Measurements from ENCODE around the gene SNX8. TPM values are rescaled to one million over a fixed set of nuclear protein-coding genes. Genes with fewer than 3 reads are reported as not detected.

Gene SNX8
- polyA plus RNA-seq, 2 of the 4 experiments (the other 2 are of a cell fraction) = 21.2 to 36.3 TPM

GRCh38 chr7:2272031-2272430 lies 42.2 kb downstream of the SNX8 start:
- H3K4me1 ChIP-seq = peaks cover 1% of the 10 kb centered on the region
- TF ChIP-seq POLR2A (IDR thresholded peaks at IDR 0.05; ENCODE audit: low read length) (no peak), HMGXB4 (CRISPR knock-in tag; IDR thresholded peaks at IDR 0.05; ENCODE audit: borderline replicate concordance) (no peak), CHD2 (IDR thresholded peaks at IDR 0.05; ENCODE audit: low read length, partially characterized antibody) (no peak), POLR2AphosphoS2 (conservative IDR thresholded peaks at IDR 0.05; ENCODE audit: low read length) (no peak), HEYL (CRISPR knock-in tag; IDR thresholded peaks at IDR 0.05) (no peak), NPAS2 (CRISPR knock-in tag; IDR thresholded peaks at IDR 0.05; ENCODE audit: borderline replicate concordance) (no peak), KDM5A (IDR thresholded peaks at IDR 0.05) (no peak)
- no peak for ATAC-seq
- no peak overlapping the region for H3K4me3 ChIP-seq
- no peak for FAIRE-seq
- H3K9me3 ChIP-seq = no peaks in the 10 kb centered on the region
- no peak overlapping the region for H3K4me2 ChIP-seq
- POLR2A ChIA-PET = no interaction called here
- H3K27ac ChIP-seq = no peak overlapping the region
- CTCF ChIA-PET = interaction anchor here (1.5 kb wide), 1 partner anchor 11 kb away, joined by 4 read pairs; no protein-coding TSS in a partner anchor
- 82% methylated on average over 8 of the region's 9 CpGs for WGBS (ENCODE audit: missing lambda C conversion rate)
- DNase-seq (ENCODE audit: low read depth in 1 of 2, low spot score in 1 of 2) = no peak

GRCh38 chr7:2271273-2272026 lies 42.8 kb downstream of the SNX8 start:
- 91% methylated on average over 27 of the region's 27 CpGs for WGBS (ENCODE audit: missing lambda C conversion rate)
- FAIRE-seq (no peak), ATAC-seq (no peak; a peak in 1 of 6 replicates), DNase-seq (ENCODE audit: low read depth in 1 of 2, low spot score in 1 of 2) (no peak)
- TF ChIP-seq GATA3 (IDR thresholded peaks at IDR 0.05; ENCODE audit: borderline replicate concordance) (no peak), TFCP2L1 (CRISPR knock-in tag; IDR thresholded peaks at IDR 0.05) (no peak), USF2 (IDR thresholded peaks at IDR 0.05) (no peak), CBX8 (IDR thresholded peaks at IDR 0.05) (no peak), HMGXB4 (CRISPR knock-in tag; IDR thresholded peaks at IDR 0.05; ENCODE audit: borderline replicate concordance) (no peak), REST (IDR thresholded peaks at IDR 0.05) (no peak), ZNF302 (CRISPR knock-in tag; IDR thresholded peaks at IDR 0.05) (no peak)
- no peak overlapping the region for H3K27ac ChIP-seq
- no peak overlapping the region for H3K4me3 ChIP-seq
- no peak overlapping the region for H3K4me2 ChIP-seq
- CTCF ChIA-PET = interaction anchor here (1.5 kb wide), 1 partner anchor 11 kb away, joined by 4 read pairs; no protein-coding TSS in a partner anchor
- no peaks in the 10 kb centered on the region for H3K9me3 ChIP-seq
- POLR2A ChIA-PET = no interaction called here
- H3K4me1 ChIP-seq = peaks cover 7% of the 10 kb centered on the region

- Histone ChIP-seq H3K4me2 (no peak overlapping the region), H3K9me3 (no peaks in the 10 kb centered on the region), H3K4me3 (no peak overlapping the region), H3K4me1 (peaks cover 9% of the 10 kb centered on the region), H3K27ac (no peak overlapping the region)
- 92% methylated on average over 8 of the region's 8 CpGs for WGBS (ENCODE audit: missing lambda C conversion rate)
- ChIA-PET POLR2A (no interaction called here), CTCF (no interaction called here)
- DNase-seq (ENCODE audit: low read depth in 1 of 2, low spot score in 1 of 2) = no peak
- no peak for ATAC-seq
- FAIRE-seq = no peak
- TF ChIP-seq USF2 (IDR thresholded peaks at IDR 0.05) = no peak
- TF ChIP-seq RNF2 (IDR thresholded peaks at IDR 0.05; ENCODE audit: borderline replicate concordance, low read depth) = no peak
- TF ChIP-seq PBX3 (IDR thresholded peaks at IDR 0.05) = no peak
- no peak for TF ChIP-seq CHD2 (IDR thresholded peaks at IDR 0.05; ENCODE audit: low read length, partially characterized antibody)
- no peak for TF ChIP-seq PHF8 (IDR thresholded peaks at IDR 0.05; ENCODE audit: borderline replicate concordance, low read depth)
- TF ChIP-seq E2F6 (IDR thresholded peaks at IDR 0.05; ENCODE audit: borderline replicate concordance, low read depth) = no peak
- TF ChIP-seq NPAS2 (CRISPR knock-in tag; IDR thresholded peaks at IDR 0.05; ENCODE audit: borderline replicate concordance) = no peak
- no peak for TF ChIP-seq BHLHE40 (IDR thresholded peaks at IDR 0.05; ENCODE audit: low read depth, low read length)
- TF ChIP-seq MAZ (IDR thresholded peaks at IDR 0.05; ENCODE audit: borderline replicate concordance, low read depth, low read length) = no peak
- no peak for TF ChIP-seq MAFK (IDR thresholded peaks at IDR 0.05; ENCODE audit: partially characterized antibody)
- no peak for TF ChIP-seq RARB (CRISPR knock-in tag; IDR thresholded peaks at IDR 0.05)
Measured at GRCh38 chr7:2270495-2270894, 43.7 kb downstream of the SNX8 start.

Measured in A549 (cell line).